IMR-90 (cell line): Measurements from ENCODE around the gene LRRC4C. TPM values are rescaled to one million over a fixed set of nuclear protein-coding genes. Genes with fewer than 3 reads are reported as not detected.

Source experiments
- ATAC-seq: fragments of 200-7000 bp; cut with Tn5 transposase; 2 replicates; pipeline ENCODE4 v1.9.1; 2020; ENCODE audit warnings: low read depth, mild to moderate bottlenecking, moderate library complexity
- BruUV-seq: library from RNA; stranded (reverse); fragments of 400-500 nt; replicated peaks from 2 replicates; lab custom pipeline; 2021; lab: Mats Ljungman, UMichigan
- CTCF ChIA-PET: fragments of 300-600 bp; formaldehyde crosslinking; extraction: SDS; loops from one replicate; lab custom pipeline; 2021; ENCODE audit warnings: antibody characterized with exemption; lab: Yijun Ruan, JAX
- POLR2A ChIA-PET: fragments of 300-600 bp; sonication (Branson Sonifier 250); formaldehyde crosslinking; loops from one replicate; lab custom pipeline; 2022; ENCODE audit warnings: antibody characterized with exemption; ENCODE audit not compliant: unreplicated experiment; lab: Charles Lee
- DNase-seq: peaks from one replicate; pipeline ENCODE4 v3.0.0; 2013
- H2AFZ ChIP-seq: replicated peaks from 2 replicates; pipeline ENCODE3; 2013; ENCODE audit warnings: low read length, mild to moderate bottlenecking; ENCODE audit not compliant: poor library complexity
- H2AK5ac ChIP-seq: 2 replicates; pipeline ENCODE4 v1.6.1; 2013; ENCODE audit warnings: low read depth, low read length, inconsistent platforms
- H2AK9ac ChIP-seq: replicated peaks from 2 replicates; pipeline ENCODE3; 2013; ENCODE audit warnings: mild to moderate bottlenecking, low read depth, low read length, moderate library complexity; ENCODE audit not compliant: poor library complexity
- H2BK120ac ChIP-seq: 2 replicates; pipeline ENCODE4 v1.6.1; 2013; ENCODE audit warnings: low read depth, low read length, inconsistent platforms
- H2BK15ac ChIP-seq: 3 replicates; pipeline ENCODE4 v1.6.1; 2013; ENCODE audit warnings: low read depth, low read length, inconsistent platforms
- H2BK20ac ChIP-seq: 2 replicates; pipeline ENCODE4 v1.6.1; 2013; ENCODE audit warnings: low read depth, mild to moderate bottlenecking, inconsistent platforms, low read length, moderate library complexity
- H2BK5ac ChIP-seq: 2 replicates; pipeline ENCODE4 v1.6.1; 2013; ENCODE audit warnings: mild to moderate bottlenecking, low read depth, low read length, inconsistent platforms; ENCODE audit not compliant: poor library complexity, severe bottlenecking
- H3K14ac ChIP-seq: replicated peaks from 2 replicates; pipeline ENCODE4 v1.6.1; 2013; ENCODE audit warnings: low read depth, low read length, inconsistent platforms
- H3K18ac ChIP-seq: 2 replicates; pipeline ENCODE4 v1.6.1; 2013; ENCODE audit warnings: low read depth, low read length, control low read depth
- H3K23ac ChIP-seq: 2 replicates; pipeline ENCODE4 v1.6.1; 2013; ENCODE audit warnings: low read depth, low read length, inconsistent platforms
- H3K27ac ChIP-seq: 2 replicates; pipeline ENCODE4 v1.5.1; 2013; ENCODE audit warnings: mild to moderate bottlenecking, control low read depth, low read length; ENCODE audit not compliant: insufficient read depth
- H3K27me3 ChIP-seq: 2 replicates; pipeline ENCODE4 v1.6.1; 2013; ENCODE audit warnings: low read length; ENCODE audit not compliant: control insufficient read depth, insufficient read depth
- H3K36me3 ChIP-seq: 2 replicates; pipeline ENCODE4 v1.6.1; 2013; ENCODE audit warnings: low read length, mixed read lengths; ENCODE audit not compliant: control insufficient read depth, insufficient read depth
- H3K4ac ChIP-seq: 2 replicates; pipeline ENCODE4 v1.6.1; 2013; ENCODE audit warnings: low read depth, low read length, inconsistent platforms
- H3K4me1 ChIP-seq: 2 replicates; pipeline ENCODE4 v1.6.1; 2013; ENCODE audit warnings: low read length, mixed read lengths; ENCODE audit not compliant: control insufficient read depth, insufficient read depth
- H3K4me2 ChIP-seq: 2 replicates; pipeline ENCODE4 v1.6.1; 2013; ENCODE audit warnings: low read depth, mild to moderate bottlenecking, control low read depth, low read length, moderate library complexity
- H3K4me3 ChIP-seq: 2 replicates; pipeline ENCODE4 v1.5.1; 2013; ENCODE audit warnings: low read depth, mild to moderate bottlenecking, control low read depth, low read length, moderate library complexity; ENCODE audit not compliant: insufficient read depth
- H3K56ac ChIP-seq: 2 replicates; pipeline ENCODE4 v1.6.1; 2013; ENCODE audit warnings: low read length, inconsistent platforms; ENCODE audit not compliant: insufficient read depth; ENCODE audit errors: extremely low read depth
- H3K79me1 ChIP-seq, 2 experiments: 2 replicates each; pipeline ENCODE4 v1.6.1; 2013; ENCODE audit warnings: low read length in 2 of 2, inconsistent platforms in 1 of 2, low read depth in 1 of 2
- H3K9ac ChIP-seq: 2 replicates; pipeline ENCODE4 v1.6.1; 2013; ENCODE audit warnings: low read depth, low read length, control low read depth
- H3K9me1 ChIP-seq: 2 replicates; pipeline ENCODE4 v1.6.1; 2013; ENCODE audit warnings: low read length, inconsistent platforms; ENCODE audit not compliant: insufficient read depth
- H3K9me3 ChIP-seq: 2 replicates; pipeline ENCODE4 v1.6.1; 2013; ENCODE audit warnings: low read length; ENCODE audit not compliant: control insufficient read depth, insufficient read depth
- H4K20me1 ChIP-seq: 2 replicates; pipeline ENCODE4 v1.6.1; 2013; ENCODE audit warnings: low read length, inconsistent platforms; ENCODE audit not compliant: insufficient read depth
- H4K5ac ChIP-seq: 2 replicates; pipeline ENCODE4 v1.6.1; 2013; ENCODE audit warnings: mild to moderate bottlenecking, low read depth, low read length, control low read depth
- H4K8ac ChIP-seq, 2 experiments: 2 replicates each; pipeline ENCODE4 v1.6.1; 2013; ENCODE audit warnings: low read depth in 2 of 2, low read length in 2 of 2, control low read depth in 1 of 2, inconsistent platforms in 1 of 2
- H4K91ac ChIP-seq: 2 replicates; pipeline ENCODE4 v1.6.1; 2013; ENCODE audit warnings: low read depth, low read length, inconsistent platforms; ENCODE audit not compliant: insufficient read depth
- BHLHE40 ChIP-seq: fragments of 150-350 bp; IDR thresholded peaks from 2 replicates; pipeline ENCODE4 v1.6.1; 2016; ENCODE audit warnings: mild to moderate bottlenecking, low read depth, low read length
- CEBPB ChIP-seq: IDR thresholded peaks from 2 replicates; pipeline ENCODE4 v1.6.1; 2012; ENCODE audit warnings: low read depth, low read length, improper control_type of control experiment
- CHD1 ChIP-seq: IDR thresholded peaks from 2 replicates; pipeline ENCODE4 v1.6.1; 2012; ENCODE audit warnings: low read depth, low read length, improper control_type of control experiment
- ELK1 ChIP-seq: fragments of 150-350 bp; IDR thresholded peaks from 2 replicates; pipeline ENCODE4 v1.6.1; 2016; ENCODE audit warnings: low read depth, mild to moderate bottlenecking, low read length, moderate library complexity, borderline replicate concordance
- FOS ChIP-seq: fragments of 150-350 bp; IDR thresholded peaks from 2 replicates; pipeline ENCODE4 v1.6.1; 2016; ENCODE audit warnings: low read depth, low read length
- MAFK ChIP-seq: IDR thresholded peaks from 2 replicates; pipeline ENCODE4 v1.6.1; 2012; ENCODE audit warnings: low read depth, low read length, improper control_type of control experiment
- MAZ ChIP-seq: IDR thresholded peaks from 2 replicates; pipeline ENCODE4 v1.6.1; 2012; ENCODE audit warnings: low read depth, mild to moderate bottlenecking, low read length, improper control_type of control experiment, moderate library complexity, borderline replicate concordance
- MXI1 ChIP-seq: IDR thresholded peaks from 2 replicates; pipeline ENCODE4 v1.6.1; 2012; ENCODE audit warnings: low read depth, mild to moderate bottlenecking, low read length, moderate library complexity, borderline replicate concordance
- NFE2L2 ChIP-seq: fragments of 150-350 bp; IDR thresholded peaks from 2 replicates; pipeline ENCODE4 v1.6.1; 2016; ENCODE audit warnings: low read depth, mild to moderate bottlenecking, low read length
- POLR2A ChIP-seq: IDR thresholded peaks from 2 replicates; pipeline ENCODE4 v1.6.1; 2012; ENCODE audit warnings: mild to moderate bottlenecking, low read depth, low read length
- RAD21 ChIP-seq: IDR thresholded peaks from 2 replicates; pipeline ENCODE4 v1.6.1; 2012; ENCODE audit warnings: low read length, improper control_type of control experiment
- SMC3 ChIP-seq: fragments of 150-350 bp; IDR thresholded peaks from 2 replicates; pipeline ENCODE4 v1.6.1; 2016; ENCODE audit warnings: low read depth, mild to moderate bottlenecking, antibody characterized with exemption, low read length, moderate library complexity
- WGBS, 2 experiments: methylation state at CpG; one replicate each; pipeline versions ENCODE4 v1.1.5 to v1.1.7; 2013; ENCODE audit warnings: missing lambda C conversion rate in 2 of 2; ENCODE audit not compliant: insufficient read length in 1 of 2; ENCODE audit errors: extremely low coverage in 2 of 2; 5-methylcytosine and 5-hydroxymethylcytosine counted together
- dilution Hi-C: fragments of 300-500 bp; cut with HindIII; formaldehyde crosslinking; loops from one replicate; pipeline ENCODE4 v1.14.3; 2018; ENCODE audit warnings: low sequenced_read_pairs; ENCODE audit not compliant: unreplicated experiment
- in situ Hi-C: fragments of 300-500 bp; cut with MboI; formaldehyde crosslinking; loops from 3 replicates; pipeline ENCODE4 v1.14.3; 2019; ENCODE audit warnings: low sequenced_read_pairs, inconsistent platforms, mixed read lengths
- intact Hi-C: fragments of 100-400 bp; cut with micrococcal nuclease; formaldehyde crosslinking; loops from 2 replicates; pipeline ENCODE4 v1.10.0; 2022
- polyA plus RNA-seq, 3 experiments: library from polyadenylated mRNA; depleted of rRNA; stranded (reverse); fragments of >200 nt; gene quantifications; 2 replicates each; pipeline ENCODE4 v1.2.3, GENCODE V29; 2012; ENCODE audit warnings: low replicate concordance in 1 of 3
- total RNA-seq: library from RNA; depleted of rRNA; stranded (reverse); fragments of >200 nt; gene quantifications from 2 replicates; pipeline ENCODE4 v1.2.3, GENCODE V29; 2012
- TF ChIP-seq, protein P1 (sequence below): conservative IDR thresholded peaks from 2 replicates; pipeline ENCODE4 v1.5.1; 2012; ENCODE audit warnings: mild to moderate bottlenecking, low read depth, low read length, improper control_type of control experiment

Gene LRRC4C
- total and polyA plus RNA-seq, 2 of the 4 experiments (the other 2 are of a cell fraction) = under 0.01 to 0.03 TPM

GRCh38 chr11:41399323-41399722 lies 60.1 kb downstream of the LRRC4C start:
- BruUV-seq = no TSS peak
- TF ChIP-seq CHD1 (no peak), NFE2L2 (no peak), MAZ (no peak), MXI1 (no peak), SMC3 (no peak), ELK1 (no peak), BHLHE40 (no peak), POLR2A (no peak), CEBPB (no peak), FOS (no peak), MAFK (no peak), RAD21 (no peak)
- TF ChIP-seq, protein P1, sequence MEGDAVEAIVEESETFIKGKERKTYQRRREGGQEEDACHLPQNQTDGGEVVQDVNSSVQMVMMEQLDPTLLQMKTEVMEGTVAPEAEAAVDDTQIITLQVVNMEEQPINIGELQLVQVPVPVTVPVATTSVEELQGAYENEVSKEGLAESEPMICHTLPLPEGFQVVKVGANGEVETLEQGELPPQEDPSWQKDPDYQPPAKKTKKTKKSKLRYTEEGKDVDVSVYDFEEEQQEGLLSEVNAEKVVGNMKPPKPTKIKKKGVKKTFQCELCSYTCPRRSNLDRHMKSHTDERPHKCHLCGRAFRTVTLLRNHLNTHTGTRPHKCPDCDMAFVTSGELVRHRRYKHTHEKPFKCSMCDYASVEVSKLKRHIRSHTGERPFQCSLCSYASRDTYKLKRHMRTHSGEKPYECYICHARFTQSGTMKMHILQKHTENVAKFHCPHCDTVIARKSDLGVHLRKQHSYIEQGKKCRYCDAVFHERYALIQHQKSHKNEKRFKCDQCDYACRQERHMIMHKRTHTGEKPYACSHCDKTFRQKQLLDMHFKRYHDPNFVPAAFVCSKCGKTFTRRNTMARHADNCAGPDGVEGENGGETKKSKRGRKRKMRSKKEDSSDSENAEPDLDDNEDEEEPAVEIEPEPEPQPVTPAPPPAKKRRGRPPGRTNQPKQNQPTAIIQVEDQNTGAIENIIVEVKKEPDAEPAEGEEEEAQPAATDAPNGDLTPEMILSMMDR = no peak
- in situ Hi-C loops = no loop called here

More at GRCh38 chr11:41399323-41399722, 60.1 kb downstream of the LRRC4C start:
- Histone ChIP-seq H2AFZ (no peak overlapping the region), H2AK5ac (no peak overlapping the region), H3K9me1 (no peaks in the 10 kb centered on the region), H4K8ac (no peak overlapping the region), H3K18ac (no peak overlapping the region), H3K14ac (no peak overlapping the region), H3K9me3 (no peaks in the 10 kb centered on the region), H3K4me1 (no peaks in the 10 kb centered on the region), H2AK9ac (no peak overlapping the region), H3K4me2 (no peak overlapping the region), H3K4me3 (no peak overlapping the region), H2BK20ac (no peak overlapping the region), H3K36me3 (no peaks in the 10 kb centered on the region), H3K23ac (no peak overlapping the region), H3K9ac (no peak overlapping the region), H4K91ac (no peak overlapping the region), H3K27me3 (no peaks in the 10 kb centered on the region), H3K4ac (no peak overlapping the region), H2BK15ac (no peak overlapping the region), H3K27ac (no peak overlapping the region), H4K5ac (no peak overlapping the region), H2BK120ac (no peak overlapping the region), H2BK5ac (no peak overlapping the region), H4K20me1 (no peaks in the 10 kb centered on the region), H3K56ac (no peak overlapping the region), H3K79me1 (no peaks in the 10 kb centered on the region)
- CTCF ChIA-PET = no interaction called here
- WGBS, 2 experiments = no CpG with 5 or more reads among the region's 2 CpGs
- intact Hi-C loops (no loop called here), dilution Hi-C loops (no loop called here)
- no peak for ATAC-seq
- POLR2A ChIA-PET = no interaction called here
- no peak for DNase-seq
